HG03175 (cell line): ENCODE measurements around the gene FOXO6.
"Not testable (repeated sequence)": the region's sequence is repeated elsewhere in the genome, so short reads cannot be mapped to it uniquely, and the experiment has no call there.

ENCODE experiments used
- ATAC-seq: cut with Tn5 transposase; IDR thresholded peaks from one replicate; pipeline ENCODE4 v1.9.1; 2021; ENCODE audit warnings: mild to moderate bottlenecking, moderate library complexity; ENCODE audit not compliant: unreplicated experiment

Gene FOXO6

DNA sequence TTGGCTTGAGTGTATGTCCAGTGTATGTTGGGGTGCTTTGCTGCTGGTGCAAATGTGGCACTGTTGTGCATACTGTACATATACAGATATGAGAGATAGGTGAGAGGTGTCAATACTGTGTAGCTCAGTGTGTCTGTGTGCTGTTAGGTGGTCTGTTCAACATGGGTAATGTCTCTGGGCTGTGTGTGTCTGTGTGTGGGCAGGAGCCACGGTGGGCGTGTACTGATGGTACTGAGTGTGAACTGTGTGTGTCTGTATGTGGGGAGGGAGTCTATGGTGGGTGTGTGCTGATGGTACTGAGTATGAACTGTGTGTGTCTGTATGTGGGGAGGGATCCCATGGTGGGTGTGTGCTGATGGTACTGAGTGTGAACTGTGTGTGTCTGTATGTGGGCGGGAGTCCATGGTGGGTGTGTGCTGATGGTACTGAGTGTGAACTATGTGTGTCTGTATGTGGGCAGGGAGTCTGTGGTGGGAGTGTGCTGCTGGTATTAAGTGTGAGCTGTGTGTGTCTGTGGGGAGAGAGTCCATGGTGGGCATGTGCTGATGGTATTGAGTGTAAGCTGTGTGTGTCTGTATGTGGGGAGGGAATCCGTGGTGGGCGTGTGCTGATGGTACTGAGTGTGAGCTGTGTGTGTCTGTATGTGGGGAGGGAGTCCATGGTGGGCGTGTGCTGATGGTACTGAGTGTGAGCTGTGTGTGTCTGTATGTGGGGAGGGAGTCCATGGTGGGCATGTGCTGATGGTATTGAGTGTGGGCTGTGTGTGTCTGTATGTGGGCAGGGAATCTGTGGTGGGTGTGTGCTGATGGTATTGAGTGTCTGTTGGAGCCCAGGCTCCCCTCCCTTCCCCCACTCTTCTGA lies 32.2 kb upstream of the FOXO6 start:
- no peak for ATAC-seq

DNA sequence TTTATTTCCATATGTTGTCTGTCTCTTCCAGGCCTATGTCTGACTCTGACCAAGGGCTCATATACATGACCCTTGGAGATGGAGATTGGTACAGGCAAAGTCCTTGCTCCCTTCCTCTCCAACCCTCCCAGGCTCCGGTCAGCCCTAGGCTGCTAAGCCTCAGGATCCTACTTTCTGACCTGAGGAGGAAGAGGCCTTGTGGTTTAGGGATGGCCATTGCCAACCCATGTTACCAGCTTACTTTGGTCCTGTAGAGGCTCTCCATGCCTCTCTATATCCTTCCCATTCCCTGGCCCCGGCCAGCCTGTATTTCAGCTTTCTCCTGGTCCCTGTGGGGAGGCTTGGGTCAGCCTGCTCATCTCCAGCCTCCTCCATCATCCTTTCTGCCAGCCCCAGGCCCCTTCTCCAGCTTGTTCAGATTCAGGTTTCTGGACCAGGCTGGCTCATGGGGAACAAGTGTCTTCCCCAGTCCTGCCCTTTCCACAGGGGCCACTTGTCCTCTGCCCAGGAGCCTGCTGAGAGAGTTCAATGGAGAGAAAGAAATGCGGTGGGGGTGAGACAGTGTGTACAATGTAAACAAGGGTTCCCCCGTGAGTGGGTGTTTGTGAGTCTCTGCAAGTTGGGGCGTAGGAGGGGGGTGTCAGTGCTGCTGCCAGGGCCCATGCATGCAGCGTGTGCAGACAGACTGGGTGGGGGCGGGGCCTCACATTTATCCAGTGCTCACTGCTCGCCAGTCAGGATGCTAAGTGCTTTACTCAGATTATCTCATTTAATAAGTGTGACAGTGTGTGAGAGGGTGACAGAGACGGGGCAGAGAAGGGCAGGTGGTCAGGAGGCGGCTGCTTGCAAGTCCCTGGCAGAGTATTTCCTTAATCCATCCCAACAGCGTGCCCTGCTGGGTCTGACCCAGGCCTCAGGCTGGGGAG lies 31.3 kb upstream of the FOXO6 start:
- ATAC-seq, result no peak

DNA sequence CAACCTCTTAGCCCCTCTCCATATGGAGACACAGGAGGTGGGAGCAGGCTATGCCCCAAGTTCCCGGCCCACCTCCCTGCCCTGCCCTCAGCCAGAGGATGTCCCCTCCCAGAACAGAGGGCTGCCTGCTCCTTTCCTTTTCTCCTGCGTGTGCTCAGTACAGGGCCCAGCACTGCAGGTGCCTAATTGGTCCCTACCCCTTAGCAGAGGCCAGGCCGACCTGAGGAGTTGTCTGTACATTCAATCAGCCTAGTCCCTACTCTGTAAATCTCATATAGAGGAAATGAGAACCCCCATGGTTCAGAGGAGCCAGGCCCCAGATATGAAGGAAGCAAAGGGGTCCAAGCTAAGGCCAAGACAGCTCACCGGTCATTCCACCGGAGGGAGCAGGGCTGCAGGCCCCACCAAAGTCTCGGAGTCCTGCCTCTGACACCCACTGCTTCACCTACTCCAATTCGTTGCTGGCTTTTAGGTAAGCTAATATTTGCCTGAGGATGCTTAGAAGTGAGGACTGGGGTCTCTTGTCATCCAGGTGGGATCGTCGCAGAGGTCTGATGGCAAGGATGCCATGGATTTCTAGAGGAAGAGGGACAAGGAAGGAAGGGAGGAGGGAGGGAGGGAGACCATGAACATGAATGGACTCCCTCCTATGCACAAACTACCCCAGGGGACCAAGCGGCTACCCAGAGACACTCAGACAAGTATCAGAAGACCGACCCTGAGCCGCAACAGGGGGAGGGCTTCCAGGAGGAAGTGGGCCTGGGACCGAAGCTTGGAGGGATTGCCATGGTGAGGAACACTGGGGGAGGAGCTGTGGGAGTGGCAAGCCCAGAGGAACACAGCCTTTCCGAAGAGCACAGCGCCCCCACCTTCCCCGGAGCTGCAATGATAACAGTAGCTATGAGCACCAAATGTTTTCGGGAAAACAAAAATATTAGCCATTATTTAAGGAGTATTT lies 30.4 kb upstream of the FOXO6 start:
- ATAC-seq, result no peak

DNA sequence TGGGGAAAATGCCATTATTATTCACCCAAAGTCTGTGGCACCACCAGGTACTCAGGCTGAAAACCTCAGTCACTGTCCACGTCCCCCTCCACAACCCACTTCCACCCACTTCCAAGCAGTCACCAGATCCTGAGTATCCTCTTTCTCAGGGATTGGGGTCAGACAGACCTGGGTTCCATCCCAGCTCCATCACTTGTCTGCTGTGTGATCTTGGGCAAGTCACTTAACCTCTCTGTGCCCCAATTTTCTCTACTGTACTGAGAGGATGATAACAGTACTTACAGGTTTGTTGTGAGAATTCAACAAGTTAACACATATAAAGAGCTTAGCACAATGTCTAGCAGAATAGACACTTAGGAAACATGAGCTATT lies 29.7 kb upstream of the FOXO6 start:
- no peak for ATAC-seq

DNA sequence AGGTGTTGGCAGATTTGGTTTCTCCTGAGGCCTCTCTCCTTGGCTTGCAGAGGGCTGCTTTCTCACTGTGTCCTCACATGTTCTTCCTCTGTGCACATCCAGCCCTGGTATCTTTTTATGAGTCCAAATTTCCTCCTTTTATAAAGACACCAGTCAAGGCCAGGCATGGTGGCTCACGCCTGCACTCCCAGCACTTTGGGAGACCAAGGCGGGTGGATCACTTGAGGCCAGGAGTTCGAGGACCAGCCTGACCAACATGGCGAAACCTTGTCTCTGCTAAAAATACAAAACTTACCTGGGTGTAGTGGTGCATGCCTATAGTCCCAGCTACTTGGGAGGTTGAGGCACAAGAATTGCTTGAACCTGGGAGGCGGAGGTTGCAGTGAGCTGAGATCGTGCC lies 29.1 kb upstream of the FOXO6 start:
- not testable (repeated sequence) for ATAC-seq

DNA sequence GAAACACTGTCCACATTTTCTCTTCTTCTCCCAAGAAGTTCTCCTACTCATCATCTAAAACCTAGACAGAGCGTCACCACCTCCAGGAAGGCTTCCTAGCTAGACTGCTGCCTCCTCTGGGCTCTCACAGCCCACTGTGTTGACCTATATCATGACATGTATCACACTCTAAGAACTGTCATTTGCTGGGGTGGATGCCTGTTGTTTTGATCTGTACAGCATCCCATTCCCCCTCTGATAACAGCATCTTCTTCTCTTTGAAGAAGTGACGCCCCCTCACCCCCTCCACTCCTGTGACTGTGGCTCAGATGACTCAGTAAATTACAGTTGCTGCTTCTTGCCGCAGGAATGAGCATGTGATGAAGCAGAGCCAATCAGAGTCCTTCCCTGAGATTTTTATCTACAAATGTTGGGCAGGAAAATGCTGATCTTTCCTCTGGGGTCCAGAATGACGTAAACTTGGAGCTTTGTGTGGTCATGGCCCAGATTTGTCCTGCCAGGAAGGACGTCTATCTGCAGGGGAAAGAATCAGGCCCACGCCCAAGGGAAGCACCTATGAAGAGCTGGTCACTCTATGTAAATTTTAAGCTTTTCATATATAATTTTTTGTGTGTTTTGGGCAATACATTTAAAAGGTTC lies 28.0 kb upstream of the FOXO6 start:
- ATAC-seq, result no peak

DNA sequence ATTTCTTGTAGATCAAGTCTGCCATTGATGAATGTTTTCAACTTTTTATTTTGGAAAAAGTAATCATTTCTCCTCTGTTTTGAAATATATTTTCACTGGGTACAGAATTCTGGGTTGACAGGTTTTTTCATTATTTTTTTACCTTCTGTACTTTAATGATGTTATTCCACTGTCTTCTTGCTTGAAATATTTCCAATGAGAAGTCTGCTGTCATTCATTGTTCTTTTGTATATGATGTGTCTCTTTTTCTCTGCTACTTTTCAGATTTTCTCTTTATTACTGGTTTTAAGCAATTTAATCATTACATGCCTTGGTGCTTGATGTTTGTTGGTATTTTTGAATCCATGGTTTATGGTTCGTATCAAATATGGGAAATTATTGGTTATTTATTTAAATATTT lies 22.4 kb upstream of the FOXO6 start:
- no peak for ATAC-seq

DNA sequence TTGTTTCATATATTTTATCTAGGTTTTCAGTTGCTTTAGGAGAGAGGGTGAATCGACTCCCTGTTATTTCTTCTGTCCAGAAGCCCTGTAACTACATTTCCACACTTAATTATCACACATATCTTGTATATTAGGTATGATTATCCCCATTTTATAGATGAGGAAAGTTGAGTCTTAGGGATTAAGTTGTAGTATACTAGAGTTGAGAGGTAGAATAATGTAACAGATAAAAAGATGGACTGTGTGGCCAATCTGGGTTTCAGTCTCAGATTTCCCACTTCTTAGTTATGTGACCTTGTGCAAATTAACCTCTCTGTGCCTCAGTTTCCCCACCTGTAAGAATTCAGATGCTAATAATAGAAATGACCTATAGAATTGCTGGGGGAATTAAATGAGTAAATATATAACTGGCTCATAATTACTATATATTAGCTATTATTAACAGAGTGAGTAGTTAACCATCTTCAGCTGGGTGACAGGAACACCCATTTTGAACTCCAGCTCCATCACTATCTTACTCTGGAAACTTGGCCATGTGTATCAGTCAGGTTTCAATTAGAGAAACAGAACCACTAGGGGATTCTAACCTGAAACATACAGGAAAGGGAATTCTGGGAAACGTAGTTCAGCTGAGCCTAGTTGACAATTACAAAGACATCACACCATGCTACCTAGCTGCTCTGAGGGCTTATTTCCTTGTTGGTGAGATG lies 20.4 kb upstream of the FOXO6 start:
- no peak for ATAC-seq

DNA sequence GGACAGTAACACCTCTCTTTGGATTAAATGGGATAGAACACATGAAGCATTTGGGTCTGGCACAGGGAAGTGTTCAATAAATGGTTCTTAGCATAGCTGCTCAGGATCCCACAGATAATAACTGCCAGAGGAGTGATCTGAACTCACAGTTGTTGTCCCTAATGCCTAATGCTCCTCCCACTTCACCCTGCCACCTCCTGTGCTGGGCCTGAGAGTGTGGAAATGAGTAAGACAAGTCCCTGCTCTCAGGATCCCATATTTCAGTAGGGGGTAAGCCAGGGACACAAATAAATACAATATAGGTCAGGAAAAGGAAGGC lies 19.9 kb upstream of the FOXO6 start:
- no peak for ATAC-seq

DNA sequence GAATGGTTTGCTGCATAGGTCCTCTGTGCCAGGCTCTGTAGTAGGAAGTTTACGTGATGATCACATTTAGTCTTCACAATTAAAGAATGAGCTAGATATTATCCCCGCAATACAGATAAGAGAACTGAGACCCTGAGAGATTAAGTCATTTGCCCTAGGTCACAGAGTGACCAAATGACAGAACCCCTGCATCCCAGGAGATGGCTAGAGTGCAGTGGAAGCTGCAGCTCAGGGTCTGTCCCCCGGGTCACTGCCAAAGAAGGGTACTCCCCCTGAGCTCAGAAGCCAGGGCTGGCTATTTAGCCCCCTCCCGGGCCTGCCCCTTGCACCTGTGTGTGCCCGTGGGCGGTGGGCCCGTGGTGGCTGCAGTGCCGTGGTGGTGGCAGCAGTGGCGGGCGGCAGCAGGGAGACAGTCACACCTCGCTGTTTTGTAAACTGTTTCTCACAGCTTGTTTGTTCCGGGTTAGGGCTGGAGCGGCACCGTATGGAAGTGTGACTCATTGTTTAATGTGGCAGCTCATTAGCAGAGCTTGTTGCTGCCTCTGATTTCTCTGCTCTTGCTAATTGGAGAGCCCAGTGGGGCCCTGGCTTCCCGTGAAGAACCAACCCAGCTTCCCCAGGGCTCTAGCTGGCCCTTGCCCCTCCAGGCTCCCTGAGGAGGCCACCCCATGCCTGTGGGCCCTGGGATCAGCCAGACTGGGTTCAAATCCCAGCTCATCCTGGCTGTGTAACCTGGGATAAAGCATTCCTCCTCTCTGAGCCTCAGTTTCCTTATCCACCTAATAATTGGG lies 19.3 kb upstream of the FOXO6 start:
- ATAC-seq, result no peak

DNA sequence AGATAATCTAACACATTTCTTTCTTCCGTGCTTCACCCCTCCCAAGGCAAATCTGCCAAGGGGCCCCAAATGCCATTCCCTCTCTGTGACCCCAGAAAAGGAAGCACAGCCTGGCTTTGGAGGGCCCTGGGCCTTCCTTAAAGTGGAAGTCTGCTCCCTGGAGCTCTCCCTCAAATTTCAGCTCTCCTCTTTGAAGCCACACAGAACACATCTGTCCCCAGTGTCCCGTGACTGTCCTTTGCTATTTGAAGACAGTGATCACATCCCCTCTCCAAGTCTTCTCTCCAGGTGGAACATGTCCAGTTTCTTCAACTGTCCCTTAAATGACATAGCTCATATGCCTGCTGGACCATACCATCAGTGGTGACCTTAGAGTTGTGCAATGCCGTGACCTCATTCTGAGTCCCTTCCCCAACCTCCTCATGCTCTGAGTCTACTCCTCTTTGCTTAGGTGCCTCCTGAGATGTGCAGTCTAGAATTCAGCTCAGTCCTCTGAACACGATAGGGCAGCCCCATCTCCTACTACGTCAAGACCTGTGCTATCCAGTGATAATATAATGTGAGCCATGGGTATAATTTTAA lies 18.4 kb upstream of the FOXO6 start:
- ATAC-seq, result no peak

DNA sequence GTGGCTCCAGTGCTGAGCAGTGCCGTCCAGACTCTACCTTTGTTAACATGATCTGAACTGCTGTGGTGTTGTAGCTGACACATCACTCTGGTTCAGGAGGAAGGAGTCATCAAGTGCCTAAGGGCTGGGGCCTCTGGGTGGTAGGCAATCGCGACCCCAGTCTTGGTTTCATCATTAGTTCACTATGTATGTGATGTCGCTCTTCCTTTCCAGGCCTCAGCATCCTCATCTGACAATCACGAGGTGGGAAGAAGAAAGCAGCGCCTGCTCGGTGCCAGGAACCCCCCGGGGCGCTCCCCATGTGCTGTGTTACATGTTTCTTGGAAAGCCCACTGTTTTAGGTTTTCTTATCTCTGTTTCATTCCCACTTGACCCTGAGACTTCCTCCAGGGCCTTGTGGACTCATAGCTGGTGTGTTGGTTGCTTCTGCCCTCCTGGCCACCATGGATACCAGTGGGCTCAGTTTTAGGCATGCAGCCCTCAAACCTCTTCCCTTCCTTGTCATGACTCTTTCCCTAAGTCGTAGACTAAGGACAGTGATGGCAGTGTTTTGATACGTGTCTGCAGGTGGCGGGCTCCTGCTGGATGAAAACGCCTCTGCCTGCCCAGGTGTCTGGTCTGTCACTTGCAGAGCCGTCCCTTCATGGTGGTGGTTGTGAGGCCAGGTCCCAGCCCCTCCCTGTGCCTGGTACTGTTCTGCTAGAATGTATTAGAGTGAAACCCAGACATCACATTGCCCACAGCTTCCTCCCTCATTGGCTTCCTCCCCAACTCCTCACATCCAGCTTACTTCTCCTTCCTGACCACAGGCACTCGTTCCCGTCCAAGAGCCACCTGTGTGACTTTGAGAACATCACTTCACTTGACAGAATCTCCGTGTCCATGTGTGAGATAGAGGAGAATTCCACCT lies 17.2 kb upstream of the FOXO6 start:
- no peak for ATAC-seq

DNA sequence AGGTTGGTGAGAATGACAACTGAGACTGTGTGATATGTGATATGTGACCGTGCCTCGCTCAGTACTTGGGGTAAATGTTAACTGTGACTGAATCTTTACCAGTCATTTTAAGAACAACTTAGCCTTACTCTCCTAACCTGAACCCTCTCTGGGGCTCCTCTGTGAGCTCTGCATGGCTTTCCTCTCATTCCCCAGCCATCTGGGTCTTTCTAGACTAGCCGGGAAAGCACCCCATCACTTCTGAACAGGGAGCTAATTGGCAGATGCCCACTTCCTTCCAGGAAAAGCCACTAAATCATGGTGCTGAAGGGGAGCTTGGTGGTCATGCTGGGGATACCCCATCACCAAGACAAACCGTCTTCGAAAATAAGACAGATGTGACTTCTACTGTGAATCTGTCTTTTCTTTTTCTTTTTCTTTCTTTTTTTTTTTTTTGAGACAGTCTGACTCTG lies 16.5 kb upstream of the FOXO6 start:
- ATAC-seq, result no peak

DNA sequence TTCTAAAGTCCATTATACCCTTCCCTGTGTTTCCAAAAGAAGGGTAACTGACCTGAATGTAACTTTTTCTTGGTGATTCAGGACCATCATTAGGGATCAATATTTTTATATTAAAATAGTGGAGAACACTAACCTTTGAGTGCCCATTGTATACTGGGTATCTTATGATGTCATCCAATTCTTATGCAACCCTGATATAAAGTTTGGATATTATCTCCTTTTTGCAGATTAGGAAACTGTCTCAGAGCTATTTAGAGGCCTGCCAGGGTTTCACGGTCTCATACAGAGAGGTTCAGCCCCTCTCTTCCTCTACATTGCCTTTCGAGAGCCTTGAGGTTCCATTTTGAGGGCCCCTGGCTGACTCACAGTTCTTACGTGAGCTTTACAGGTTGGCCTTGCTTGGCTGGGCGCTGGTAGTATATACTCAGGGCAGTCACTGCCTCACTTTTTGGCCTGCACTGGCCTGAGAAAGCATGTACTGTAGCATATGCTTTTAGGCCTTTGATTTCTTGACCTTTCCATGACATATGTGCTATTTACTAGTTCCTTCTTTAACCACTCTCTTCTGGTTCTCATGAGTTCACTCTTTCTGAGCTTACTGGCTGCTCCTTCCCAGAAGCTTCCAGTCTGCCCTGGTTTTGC lies 15.7 kb upstream of the FOXO6 start:
- ATAC-seq, result no peak

DNA sequence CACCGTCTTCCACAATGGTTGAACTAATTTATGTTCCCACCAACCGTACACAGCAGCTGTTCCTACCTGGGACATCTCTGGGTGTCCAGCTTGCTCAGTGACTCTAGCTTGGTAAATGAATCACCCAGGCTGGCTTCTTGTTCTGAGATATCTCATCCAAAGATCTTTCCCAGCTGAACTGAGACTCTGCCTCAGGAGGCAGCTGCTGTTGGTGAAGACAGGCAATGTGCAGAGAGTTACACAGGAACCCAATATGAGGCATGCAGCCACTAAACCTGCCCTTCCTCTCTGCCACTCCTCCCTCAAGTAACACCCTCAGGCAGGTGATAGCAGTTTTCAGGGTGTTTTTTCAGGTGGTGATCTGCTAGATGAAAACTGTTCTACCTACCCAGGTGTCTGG lies 14.0 kb upstream of the FOXO6 start:
- ATAC-seq, result no peak

DNA sequence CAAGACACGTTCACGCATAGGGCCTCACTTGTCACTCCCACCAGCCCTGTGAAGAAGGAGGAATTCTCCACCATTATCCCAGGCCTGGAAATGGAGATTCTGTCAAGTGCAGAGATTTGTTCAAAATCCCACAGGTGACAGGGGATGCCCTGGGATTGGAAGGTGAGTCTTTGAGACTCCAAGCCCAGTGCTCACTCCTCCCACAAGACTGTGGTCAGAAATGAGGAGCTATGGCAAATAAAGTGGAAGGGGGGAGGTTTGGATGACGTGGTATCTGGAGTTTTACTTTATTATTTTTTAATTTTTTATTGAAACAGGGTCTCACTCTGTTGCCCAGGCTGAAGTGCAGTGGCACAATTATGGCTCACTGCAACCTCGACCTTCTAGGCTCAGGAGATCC lies 12.8 kb upstream of the FOXO6 start:
- ATAC-seq, result no peak

DNA sequence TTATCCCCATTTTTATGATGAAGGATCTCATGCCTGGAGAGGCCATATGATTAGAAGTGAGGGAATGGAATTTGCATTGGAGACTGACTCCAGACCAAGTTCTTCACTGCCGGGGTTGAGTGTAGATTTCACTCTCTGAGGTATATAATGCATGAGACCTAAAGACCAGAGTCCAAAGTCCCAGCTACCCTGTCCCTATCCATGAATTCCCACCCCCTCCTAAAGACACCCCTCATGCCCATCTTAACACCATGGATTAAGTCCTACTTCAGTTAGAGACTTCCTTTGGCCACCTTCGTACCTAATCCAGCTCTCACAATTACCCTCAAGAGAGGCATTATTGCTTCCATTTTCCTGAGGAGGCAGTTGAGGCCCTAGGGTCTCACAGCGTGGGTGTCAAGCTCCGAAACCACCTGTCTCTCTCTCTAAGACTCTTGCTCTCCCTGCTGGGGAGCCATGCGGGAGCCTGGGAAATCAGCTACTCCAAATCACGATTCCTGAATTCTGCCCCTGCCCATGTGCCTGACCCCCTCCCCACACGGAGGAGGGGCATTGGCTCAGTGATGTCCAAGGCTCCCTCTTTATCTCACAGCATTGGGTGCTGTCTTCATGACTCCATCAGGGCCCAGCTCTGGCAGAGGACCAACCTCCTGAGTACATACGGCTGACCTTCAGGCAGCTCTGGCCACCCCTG lies 11.7 kb upstream of the FOXO6 start:
- no peak for ATAC-seq
